HG03108 (cell line): ENCODE measurements around the gene HTR3A.

Experiments
- ATAC-seq: cut with Tn5 transposase; IDR thresholded peaks from one replicate; pipeline ENCODE4 v1.9.1; 2021; ENCODE audit warnings: moderate library complexity; ENCODE audit not compliant: unreplicated experiment

Gene HTR3A

DNA sequence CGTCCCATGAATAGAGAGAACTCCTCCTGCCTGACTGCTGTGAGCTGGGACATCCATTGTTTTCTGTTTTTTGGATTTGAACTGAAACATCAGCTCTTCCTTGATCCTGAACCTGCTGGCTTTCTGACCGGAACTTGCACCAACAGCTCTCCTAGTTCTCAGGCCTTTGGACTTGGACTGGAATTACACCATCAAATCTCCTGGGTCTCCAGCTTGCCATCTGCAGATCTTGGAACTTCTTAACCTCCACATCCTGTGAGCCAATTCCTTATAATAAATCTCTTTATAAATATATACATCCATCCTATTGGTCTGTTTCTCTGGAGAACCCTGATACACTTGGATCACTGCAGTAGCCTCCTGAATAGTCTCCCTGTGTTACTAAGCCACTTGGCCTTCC is 42.1 kb downstream of the HTR3A start:
- no peak for ATAC-seq

DNA sequence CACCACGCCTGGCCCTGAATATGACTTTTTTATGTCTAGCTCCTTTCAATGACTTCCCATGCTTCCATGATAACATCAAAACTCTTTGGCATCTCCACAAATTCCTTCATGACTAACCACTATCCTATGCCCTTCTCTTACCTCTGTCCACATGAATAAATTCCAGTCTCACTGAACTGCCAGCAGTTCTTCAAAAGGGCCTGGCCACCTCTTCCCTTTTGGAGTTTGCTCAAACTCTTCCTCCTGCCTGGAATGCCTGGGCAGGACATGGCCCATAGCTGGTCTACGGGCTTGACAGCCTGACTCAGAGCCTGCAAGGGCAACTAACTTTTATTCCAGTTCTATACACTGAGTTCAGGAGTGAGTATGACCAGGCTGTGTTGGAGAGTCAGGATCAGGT is 42.8 kb downstream of the HTR3A start:
- ATAC-seq: no peak

DNA sequence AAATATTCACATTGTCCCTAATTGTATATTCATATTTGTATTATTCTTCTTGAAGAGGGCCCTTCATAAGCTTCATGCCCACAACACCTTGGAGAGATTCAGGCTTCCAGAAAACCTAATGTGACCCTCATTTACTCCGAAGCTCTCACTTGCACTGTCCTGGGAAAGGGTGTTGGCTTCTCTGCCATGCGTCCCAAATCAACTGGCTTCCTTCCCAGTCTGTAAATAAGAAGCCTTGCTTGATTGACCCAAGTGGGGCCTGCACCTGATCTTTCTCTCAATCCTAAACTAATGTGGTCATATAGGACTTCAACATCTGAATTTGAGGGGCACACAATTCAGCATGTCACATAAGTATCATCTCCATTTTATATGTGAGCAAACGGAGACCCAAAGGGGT is 44.1 kb downstream of the HTR3A start:
- no peak for ATAC-seq

DNA sequence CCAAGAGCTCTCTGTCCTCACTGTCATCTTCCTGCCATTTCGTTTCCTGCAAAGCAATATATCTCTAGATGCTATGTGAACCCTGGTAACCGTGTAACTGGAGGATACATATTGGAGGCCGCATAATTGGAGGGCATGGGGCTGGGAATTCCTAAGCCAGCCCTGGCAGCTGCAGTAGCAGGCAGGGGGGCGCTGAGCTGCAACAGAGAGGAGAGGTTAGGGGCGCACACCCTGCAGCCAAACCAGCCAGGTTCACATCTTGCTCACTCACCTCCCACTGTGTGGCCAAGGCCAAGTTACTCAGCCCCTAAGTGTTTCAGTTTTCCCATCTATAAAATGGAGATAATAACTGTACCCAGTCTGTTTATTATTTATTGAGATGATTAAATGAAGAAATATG is 44.7 kb downstream of the HTR3A start:
- no peak for ATAC-seq

DNA sequence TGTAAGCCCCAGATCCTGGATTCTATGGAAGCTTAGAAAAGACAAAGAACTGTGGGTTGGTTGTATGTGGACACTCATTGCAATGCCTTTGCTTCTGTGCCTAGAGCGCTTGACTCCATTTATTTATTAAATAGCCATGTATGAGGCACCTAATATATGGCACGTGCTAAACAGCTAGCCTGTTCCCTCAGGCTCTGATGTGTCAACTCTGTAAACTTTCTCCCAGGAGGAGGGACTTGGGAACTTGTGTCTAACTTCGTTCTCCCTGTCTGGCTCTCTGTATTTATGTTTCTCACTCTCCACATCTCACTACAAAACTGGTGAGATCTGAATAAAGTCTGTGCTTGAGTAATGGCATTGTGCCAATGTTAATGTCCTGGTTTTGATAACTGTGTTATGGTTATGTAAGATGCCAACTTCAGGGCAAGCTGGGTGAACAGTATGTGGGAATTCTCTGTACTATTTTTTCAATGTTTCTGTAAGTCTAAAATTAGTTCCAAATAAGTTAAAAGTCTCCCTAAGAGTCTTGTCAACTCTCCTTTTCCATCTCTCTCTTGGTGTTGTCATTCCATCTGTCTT is 50.5 kb downstream of the HTR3A start:
- no peak for ATAC-seq

DNA sequence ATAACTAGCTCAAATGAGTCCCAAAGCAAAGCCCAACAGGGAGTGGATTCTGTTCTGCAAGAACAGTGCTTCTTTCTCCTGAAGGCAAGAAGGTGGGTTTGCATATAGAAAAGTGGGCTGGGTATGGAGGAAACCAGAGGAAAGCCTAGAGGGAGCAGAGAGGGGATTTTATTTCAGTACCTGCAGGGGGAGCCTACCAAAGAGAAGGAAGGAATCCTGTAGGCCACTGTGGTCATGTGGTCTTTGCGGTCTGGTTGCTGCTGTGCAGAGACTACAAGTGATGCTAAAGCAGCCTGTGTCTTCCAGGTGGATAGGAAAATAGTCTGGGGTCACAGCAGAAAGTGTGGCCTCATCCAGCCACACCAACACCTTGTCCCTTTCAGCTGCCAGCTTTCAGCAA is 51.4 kb downstream of the HTR3A start:
- no peak for ATAC-seq

DNA sequence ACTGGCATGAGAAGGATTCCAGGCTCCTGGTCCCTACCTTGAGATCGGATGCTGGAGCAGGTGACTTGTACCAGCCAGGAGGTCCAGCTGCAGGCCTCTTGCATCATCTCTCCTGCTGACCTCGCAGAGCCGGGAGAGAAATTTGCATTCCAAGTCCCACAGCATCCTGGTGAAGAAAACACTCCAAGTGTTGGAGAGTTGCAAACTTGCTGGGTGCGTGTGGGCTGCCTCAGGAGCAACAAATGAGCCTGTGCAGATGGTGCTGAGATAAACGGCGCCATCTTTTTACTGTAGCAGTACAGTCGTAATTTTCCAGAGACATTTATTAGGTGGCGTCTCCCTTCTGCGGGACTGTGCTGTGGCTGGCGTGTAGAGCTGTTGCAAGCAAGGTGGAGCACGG is 52.5 kb downstream of the HTR3A start:
- ATAC-seq: no peak

DNA sequence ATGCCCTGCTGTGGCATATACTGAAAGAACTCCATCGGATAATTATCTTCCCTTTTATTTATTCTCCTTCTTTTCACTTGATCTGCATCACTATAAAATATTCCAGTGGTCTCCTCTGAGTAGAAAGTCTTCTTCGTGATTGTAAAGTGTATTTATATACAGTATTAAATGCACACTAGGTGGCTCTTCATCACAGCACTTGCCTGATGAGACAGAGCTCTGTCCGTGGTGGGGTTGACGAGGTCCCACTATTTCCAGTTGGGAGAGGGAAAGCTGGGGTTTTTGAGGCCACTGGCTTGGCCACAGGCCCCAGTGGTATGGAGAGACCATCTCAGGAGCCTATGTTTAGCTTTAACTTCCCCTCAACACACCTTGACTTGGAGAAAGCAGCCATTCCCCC is 53.0 kb downstream of the HTR3A start:
- ATAC-seq: no peak

DNA sequence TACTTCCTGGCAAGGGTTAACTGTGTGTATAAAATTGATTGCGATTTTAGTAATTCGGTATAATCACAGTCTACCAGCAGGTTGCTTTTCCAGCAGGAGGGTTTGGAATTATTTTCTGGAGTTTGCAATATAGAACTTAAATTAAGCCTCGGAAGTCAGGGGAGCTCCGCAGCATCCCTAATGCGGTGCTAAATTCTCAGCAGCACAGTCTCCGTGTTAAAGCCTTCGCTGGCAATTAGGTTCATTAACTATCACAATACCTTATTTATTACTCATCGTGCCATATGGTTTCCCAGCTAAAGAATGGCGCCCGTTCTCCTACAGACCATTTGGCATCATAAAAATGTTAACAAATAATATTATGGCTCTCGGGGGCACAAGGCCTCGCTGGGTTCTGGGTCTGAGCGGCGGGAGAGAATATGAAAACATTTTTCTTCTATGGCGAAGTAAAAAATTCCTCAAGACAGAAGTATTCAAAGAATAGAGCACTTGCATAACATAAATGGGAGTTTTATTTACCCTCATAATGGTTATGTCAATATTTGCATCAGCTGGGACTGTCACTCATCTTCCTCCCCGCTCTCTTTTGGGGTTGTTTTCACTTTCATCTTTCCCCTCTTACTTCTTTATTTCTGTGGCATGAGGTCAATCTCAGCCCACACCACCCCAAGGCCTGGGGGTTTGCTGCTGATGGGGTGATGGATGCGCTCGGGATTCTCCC is 56.5 kb downstream of the HTR3A start:
- ATAC-seq: no peak

DNA sequence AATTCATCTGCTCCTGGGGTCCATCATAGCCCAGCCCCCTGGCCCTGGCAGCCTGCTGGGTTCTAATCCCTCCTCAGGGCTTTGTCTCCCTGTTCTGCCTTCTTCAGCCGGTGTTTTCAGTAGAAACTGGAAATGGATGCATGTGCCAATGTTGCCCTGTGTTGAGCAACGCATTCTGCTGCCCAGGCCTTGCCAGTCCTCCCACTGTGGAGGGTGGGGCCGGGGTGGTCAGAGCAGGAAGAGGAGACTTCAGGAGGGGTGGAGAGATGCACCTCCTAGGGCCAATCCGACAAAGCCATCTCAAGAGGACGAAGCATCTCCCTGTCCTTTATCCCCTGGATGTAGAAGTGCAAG is 57.0 kb downstream of the HTR3A start:
- ATAC-seq: no peak

DNA sequence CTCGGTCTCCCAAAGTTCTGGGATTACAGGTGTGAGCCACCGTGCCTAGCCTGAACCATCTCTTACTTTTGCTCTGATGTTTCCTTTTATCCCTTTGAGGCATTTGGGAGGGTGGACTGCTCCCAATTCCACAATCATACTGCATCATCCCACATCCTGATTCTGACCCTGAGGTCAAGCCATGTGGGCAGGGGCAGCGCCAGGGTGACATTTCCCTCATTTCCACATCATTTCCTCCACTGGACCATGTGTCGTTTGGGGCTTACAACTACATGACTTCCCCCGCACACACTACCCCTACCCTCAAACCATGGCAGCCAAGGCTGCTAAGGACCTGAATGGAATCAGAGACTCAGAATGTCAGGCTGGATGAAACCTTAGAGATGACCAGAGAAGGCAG is 58.2 kb downstream of the HTR3A start:
- ATAC-seq: no peak

DNA sequence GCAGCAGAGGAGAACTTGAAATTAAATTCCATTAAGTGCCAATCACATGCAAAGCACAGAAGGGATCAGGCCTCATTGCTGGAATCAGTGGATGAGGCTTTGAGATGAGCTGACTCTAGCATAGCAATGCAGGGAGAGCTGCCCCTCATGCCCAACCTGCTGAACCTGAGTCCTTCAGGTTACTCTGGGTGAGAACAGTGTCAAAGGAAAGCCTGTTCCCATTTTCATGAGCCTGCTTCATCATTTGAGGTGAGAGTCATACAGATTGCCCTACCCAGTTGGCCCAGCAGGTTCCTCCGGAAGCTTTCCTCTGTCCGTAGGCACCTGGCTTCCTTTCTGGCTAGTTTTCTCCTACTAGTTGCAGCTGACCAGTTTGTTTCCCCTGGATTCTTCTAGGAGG is 58.7 kb downstream of the HTR3A start:
- ATAC-seq: no peak

DNA sequence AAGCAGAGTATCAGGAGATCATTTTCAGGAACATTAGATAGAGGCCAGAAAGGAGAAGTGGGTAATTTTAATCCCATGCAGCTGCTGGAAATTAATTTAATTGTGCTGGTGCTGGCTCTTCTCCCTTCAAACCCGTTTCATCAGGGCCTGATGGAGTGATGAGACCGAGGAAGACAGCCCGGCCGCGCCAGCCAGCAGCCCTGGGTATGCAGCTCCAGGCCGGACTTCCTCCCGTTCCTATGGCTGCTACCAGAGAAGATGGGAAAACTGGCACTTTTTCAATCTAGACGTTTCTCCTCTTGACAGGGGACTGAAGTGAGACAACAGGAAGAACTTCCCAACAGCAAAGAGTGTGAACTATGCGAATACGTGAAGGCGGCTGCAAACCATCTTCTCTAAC is 60.0 kb downstream of the HTR3A start:
- ATAC-seq: no peak

DNA sequence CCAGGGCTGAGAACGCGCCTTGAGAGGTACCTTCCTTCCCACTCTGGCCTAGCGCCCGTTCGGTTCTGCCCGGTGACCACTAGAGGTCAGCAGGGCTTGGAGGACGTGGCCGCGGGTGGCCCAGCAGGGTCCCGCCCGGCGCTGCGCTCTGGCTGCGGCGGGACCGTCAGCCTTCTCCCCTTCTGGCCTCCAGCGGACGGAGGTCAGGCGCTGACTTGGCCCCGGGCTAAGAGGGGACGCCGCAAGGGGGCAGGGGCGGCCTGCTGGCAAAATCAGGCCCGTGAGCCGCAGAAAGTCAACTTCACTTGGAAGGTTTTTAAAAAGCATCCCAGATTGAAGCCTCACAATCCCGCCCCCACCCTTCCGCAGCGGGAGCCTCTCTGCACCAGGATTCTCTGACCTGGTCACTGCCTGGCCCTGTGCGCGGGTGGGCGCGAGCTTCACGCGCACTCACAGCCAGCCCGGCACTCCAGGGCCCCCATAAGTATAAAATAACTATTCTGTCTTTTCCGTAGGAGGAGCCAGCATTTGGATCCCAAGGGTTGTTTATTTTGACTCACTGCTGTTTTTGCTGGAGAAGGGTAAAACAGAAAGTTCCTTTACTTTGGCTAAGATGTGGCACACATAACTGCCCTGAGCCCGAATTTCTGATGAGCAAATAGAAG is 61.4 kb downstream of the HTR3A start:
- ATAC-seq: no peak

DNA sequence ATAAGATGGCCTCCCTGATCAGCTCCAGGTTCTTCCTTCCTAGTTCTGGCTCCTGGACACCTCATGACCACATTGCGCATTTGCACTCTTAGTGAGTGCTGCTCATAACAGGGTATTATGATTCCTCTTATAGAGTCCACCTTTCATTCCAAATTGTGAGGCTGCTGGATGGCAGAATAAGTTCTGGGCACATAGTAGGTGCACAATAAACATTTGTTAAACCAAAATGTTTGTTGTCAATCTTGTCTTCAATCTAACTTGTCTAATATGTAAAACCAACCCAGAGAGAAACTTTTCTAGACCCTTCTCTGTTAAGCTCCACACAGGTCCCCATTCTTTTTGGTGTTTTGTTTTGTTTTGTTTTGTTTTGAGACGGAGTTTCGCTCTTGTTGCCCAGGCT is 62.0 kb downstream of the HTR3A start:
- ATAC-seq: no peak

DNA sequence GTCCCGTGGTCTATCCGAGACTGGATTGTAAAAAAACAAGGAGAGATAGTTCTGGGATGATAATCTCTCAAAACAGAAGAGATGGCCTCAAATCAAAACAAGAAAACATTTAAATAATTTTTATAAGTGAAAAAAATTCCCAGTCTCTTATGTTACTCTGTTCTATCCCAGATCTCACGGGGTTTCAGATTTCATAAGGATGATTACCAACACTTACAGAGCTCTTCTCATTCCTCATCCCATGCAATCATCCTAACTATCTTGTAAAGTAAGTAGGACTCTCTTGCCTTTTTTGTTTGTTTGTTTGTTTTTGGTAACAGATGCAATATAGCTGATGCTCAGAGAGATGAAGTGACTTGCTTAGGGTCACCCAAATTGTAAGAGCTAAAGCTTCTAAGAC is 64.6 kb downstream of the HTR3A start:
- ATAC-seq: no peak
